OCI-LY1 (cell line): Measurements from ENCODE around the gene UTP20.

Experiments used
- H2AFZ ChIP-seq: fragments of 200-600 bp; sonication (generic), shearing (Covaris generic); 2 replicates; pipeline ENCODE4 v1.6.0; 2014; ENCODE audit warnings: antibody characterized with exemption, mild to moderate bottlenecking, low read length
- H3F3A ChIP-seq: fragments of 200-600 bp; sonication (generic), shearing (Covaris generic); 2 replicates; pipeline ENCODE4 v1.6.0; 2014; ENCODE audit warnings: mild to moderate bottlenecking, antibody characterized with exemption, low read length, moderate library complexity; ENCODE audit not compliant: insufficient read depth
- H3K27ac ChIP-seq: fragments of 200-600 bp; sonication (generic); 2 replicates; pipeline ENCODE4 v1.5.1; 2014; ENCODE audit warnings: low read length, mixed run types, mild to moderate bottlenecking, low read depth; ENCODE audit not compliant: poor library complexity, severe bottlenecking
- H3K27me3 ChIP-seq: fragments of 200-600 bp; sonication (generic); 2 replicates; pipeline ENCODE4 v1.6.0; 2014; ENCODE audit warnings: antibody characterized with exemption, mild to moderate bottlenecking, low read length, moderate library complexity; ENCODE audit not compliant: insufficient read depth
- H3K36me3 ChIP-seq: fragments of 200-600 bp; sonication (generic); 2 replicates; pipeline ENCODE4 v1.6.1; 2014; ENCODE audit warnings: mild to moderate bottlenecking, antibody characterized with exemption, low read length, moderate library complexity, mixed read lengths; ENCODE audit not compliant: insufficient read depth
- H3K4me1 ChIP-seq: fragments of 200-600 bp; sonication (generic); 2 replicates; pipeline ENCODE4 v1.5.1; 2014; ENCODE audit warnings: mild to moderate bottlenecking, low read length, moderate library complexity; ENCODE audit not compliant: insufficient read depth, severe bottlenecking
- H3K4me2 ChIP-seq: fragments of 200-600 bp; sonication (generic), shearing (Covaris generic); 2 replicates; pipeline ENCODE4 v1.6.1; 2014; ENCODE audit warnings: low read length
- H3K4me3 ChIP-seq: fragments of 200-600 bp; sonication (generic); 2 replicates; pipeline ENCODE4 v1.5.1; 2014; ENCODE audit warnings: low read length, low read depth, mild to moderate bottlenecking, mixed read lengths; ENCODE audit not compliant: poor library complexity, severe bottlenecking
- H3K79me2 ChIP-seq: fragments of 200-600 bp; shearing (Covaris generic); 2 replicates; pipeline ENCODE4 v1.6.1; 2016; ENCODE audit warnings: mixed run types, low read length, mixed read lengths; ENCODE audit not compliant: insufficient read depth
- H3K9ac ChIP-seq: fragments of 200-600 bp; sonication (generic), shearing (Covaris generic); 2 replicates; pipeline ENCODE4 v1.6.1; 2014; ENCODE audit warnings: mild to moderate bottlenecking, low read length, mixed read lengths
- H3K9me2 ChIP-seq: fragments of 200-600 bp; sonication (generic), shearing (Covaris generic); 2 replicates; pipeline ENCODE4 v1.6.1; 2014; ENCODE audit warnings: low read depth, mild to moderate bottlenecking, low read length, mixed read lengths
- H3K9me3 ChIP-seq: fragments of 200-600 bp; shearing (Covaris generic); 2 replicates; pipeline ENCODE4 v1.6.1; 2014; ENCODE audit warnings: low read length, mixed read lengths
- H4K20me1 ChIP-seq: fragments of 200-600 bp; sonication (generic), shearing (Covaris generic); 2 replicates; pipeline ENCODE4 v1.6.0; 2016; ENCODE audit warnings: mild to moderate bottlenecking, low read length; ENCODE audit not compliant: insufficient read depth
- EZH2 ChIP-seq: fragments of 200-600 bp; sonication (generic), shearing (Covaris generic); IDR thresholded peaks from 2 replicates; pipeline ENCODE4 v1.8.0; 2017; ENCODE audit warnings: borderline replicate concordance, mixed run types, mild to moderate bottlenecking, antibody characterized with exemption, low read length, moderate library complexity, mixed read lengths
- TF ChIP-seq, protein P1 (sequence below): fragments of 200-600 bp; sonication (generic), shearing (Covaris generic); IDR thresholded peaks from 2 replicates; pipeline ENCODE4 v1.5.1; 2017; ENCODE audit warnings: mild to moderate bottlenecking, antibody characterized with exemption, low read length, moderate library complexity, mixed read lengths

The UTP20 gene

DNA sequence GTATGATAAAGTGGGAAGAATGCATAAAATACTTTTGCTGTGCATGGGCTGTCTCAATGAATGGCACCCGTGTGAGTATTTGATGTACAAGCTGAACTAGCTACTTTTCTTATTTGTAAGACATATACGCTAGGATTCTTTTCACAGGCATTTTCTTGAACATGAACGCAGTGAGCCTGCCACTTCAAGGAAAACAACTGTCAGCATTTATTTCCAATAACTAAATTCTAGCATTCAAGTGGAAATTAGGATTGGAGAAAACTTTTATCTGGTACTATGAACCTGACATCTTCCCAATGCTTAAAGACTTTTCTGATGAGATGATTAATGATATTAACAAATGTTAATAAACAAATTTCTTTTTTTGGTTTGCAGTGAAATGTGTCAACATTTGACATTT is 45.7 kb downstream of the UTP20 start:
- TF ChIP-seq, protein P1, sequence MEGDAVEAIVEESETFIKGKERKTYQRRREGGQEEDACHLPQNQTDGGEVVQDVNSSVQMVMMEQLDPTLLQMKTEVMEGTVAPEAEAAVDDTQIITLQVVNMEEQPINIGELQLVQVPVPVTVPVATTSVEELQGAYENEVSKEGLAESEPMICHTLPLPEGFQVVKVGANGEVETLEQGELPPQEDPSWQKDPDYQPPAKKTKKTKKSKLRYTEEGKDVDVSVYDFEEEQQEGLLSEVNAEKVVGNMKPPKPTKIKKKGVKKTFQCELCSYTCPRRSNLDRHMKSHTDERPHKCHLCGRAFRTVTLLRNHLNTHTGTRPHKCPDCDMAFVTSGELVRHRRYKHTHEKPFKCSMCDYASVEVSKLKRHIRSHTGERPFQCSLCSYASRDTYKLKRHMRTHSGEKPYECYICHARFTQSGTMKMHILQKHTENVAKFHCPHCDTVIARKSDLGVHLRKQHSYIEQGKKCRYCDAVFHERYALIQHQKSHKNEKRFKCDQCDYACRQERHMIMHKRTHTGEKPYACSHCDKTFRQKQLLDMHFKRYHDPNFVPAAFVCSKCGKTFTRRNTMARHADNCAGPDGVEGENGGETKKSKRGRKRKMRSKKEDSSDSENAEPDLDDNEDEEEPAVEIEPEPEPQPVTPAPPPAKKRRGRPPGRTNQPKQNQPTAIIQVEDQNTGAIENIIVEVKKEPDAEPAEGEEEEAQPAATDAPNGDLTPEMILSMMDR = no peak
- TF ChIP-seq EZH2 = no peak
- H3F3A ChIP-seq = no peaks in the 10 kb centered on the region
- H3K4me1 ChIP-seq = no peaks in the 10 kb centered on the region
- no peaks in the 10 kb centered on the region for H4K20me1 ChIP-seq
- no peaks in the 10 kb centered on the region for H3K9me3 ChIP-seq
- H2AFZ ChIP-seq = no peak overlapping the region
- no peak overlapping the region for H3K27ac ChIP-seq
- H3K79me2 ChIP-seq = no peaks in the 10 kb centered on the region
- H3K9ac ChIP-seq = no peak overlapping the region
- no peaks in the 10 kb centered on the region for H3K9me2 ChIP-seq
- H3K27me3 ChIP-seq = no peaks in the 10 kb centered on the region
- no peak overlapping the region for H3K4me2 ChIP-seq
- H3K36me3 ChIP-seq = peaks cover 59% of the 10 kb centered on the region
- H3K4me3 ChIP-seq = no peak overlapping the region

DNA sequence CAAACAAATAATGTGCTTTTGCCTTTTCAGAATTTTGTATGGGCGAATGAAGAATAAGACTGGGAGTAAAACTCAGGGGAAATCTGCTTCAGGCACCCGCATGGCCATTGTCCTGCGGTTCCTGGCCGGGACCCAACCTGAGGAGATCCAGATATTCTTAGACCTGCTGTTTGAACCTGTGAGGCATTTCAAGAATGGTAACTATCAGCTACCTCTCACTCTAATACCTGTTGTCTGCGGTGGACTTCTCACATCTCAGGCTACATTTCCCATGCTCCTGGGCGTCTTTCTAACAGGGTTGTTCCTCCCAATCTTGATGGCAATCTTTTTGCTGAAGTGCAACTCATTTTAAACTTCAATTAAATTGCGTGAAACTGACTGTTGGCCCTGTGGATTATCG is 47.1 kb downstream of the UTP20 start:
- Histone ChIP-seq H3K27me3 (no peaks in the 10 kb centered on the region), H3K4me3 (no peak overlapping the region), H3K9ac (no peak overlapping the region), H2AFZ (no peak overlapping the region), H3K4me1 (no peaks in the 10 kb centered on the region), H3K36me3 (peaks cover 63% of the 10 kb centered on the region), H3K9me3 (no peaks in the 10 kb centered on the region), H3F3A (no peaks in the 10 kb centered on the region), H3K27ac (no peak overlapping the region), H3K9me2 (no peaks in the 10 kb centered on the region), H4K20me1 (no peaks in the 10 kb centered on the region), H3K4me2 (no peak overlapping the region), H3K79me2 (no peaks in the 10 kb centered on the region)
- no peak for TF ChIP-seq EZH2
- TF ChIP-seq, protein P1 = no peak

GRCh38 chr12:101327546-101327945 is 47.6 kb downstream of the UTP20 start:
- Histone ChIP-seq H3K9me3 (no peaks in the 10 kb centered on the region), H3K27me3 (no peaks in the 10 kb centered on the region), H3K79me2 (no peaks in the 10 kb centered on the region), H4K20me1 (no peaks in the 10 kb centered on the region), H3K4me2 (no peak overlapping the region), H3K27ac (no peak overlapping the region), H3K9me2 (no peaks in the 10 kb centered on the region), H3F3A (no peaks in the 10 kb centered on the region), H3K4me3 (no peak overlapping the region), H2AFZ (no peak overlapping the region), H3K36me3 (peaks cover 63% of the 10 kb centered on the region), H3K9ac (no peak overlapping the region), H3K4me1 (no peaks in the 10 kb centered on the region)
- TF ChIP-seq, protein P1 = no peak
